ENCODE results near the gene STK16.
"Not testable (repeated sequence)": the region's sequence is repeated elsewhere in the genome, so short reads cannot be mapped to it uniquely, and the experiment has no call there.

The STK16 gene

DNA sequence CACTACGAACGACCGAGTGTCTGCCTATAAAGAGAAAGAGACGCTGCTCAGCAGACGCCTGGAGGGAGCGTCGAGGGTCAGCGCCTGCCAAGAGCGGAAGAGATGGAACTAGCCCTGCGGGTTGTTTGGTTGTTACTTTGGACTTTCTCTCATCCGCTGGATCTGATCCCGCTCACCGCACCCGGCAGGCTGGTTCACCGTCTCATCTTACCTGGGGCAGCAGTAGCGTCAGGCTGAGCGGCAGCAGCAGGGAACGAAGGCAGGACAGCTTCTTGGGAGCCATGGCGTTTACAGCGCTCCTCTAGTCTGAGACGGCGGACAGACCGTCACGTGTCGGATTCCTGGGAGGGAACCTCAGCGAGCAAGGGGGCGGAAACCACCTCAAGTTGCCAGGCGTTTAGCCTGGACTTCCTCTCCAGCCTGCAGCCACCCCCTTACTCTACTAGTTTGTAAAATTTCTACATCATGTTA is 2.0 kb upstream of the STK16 start:
- no peak for DNase-seq

DNA sequence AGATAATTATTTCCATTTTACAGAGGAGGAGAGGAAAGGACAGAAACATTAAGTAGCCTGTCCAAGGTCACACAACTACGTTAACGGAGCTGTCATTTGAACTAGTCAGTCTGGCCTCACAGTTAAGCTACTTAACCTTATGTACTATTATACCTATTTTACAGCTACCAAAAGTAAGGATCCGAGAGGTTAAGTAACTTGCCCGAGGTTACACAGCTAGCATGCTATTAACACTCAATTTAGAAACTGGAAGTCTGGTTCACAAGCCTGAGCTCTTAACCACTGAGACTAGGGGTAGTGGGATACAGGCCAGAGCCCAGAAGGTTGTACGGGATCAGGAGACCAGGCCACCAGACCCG is 511 bp upstream of the STK16 start:
- DNase-seq, result no peak

- DNase-seq, result no peak
Observed at GRCh38 chr2:219245899-219246230, 586 bp downstream of the STK16 start.

- DNase-seq, result no peak
Observed at GRCh38 chr2:219246559-219246958, 1.3 kb downstream of the STK16 start.

- DNase-seq, result no peak
Observed at GRCh38 chr2:219247678-219248642, 2.7 kb downstream of the STK16 start.

DNA sequence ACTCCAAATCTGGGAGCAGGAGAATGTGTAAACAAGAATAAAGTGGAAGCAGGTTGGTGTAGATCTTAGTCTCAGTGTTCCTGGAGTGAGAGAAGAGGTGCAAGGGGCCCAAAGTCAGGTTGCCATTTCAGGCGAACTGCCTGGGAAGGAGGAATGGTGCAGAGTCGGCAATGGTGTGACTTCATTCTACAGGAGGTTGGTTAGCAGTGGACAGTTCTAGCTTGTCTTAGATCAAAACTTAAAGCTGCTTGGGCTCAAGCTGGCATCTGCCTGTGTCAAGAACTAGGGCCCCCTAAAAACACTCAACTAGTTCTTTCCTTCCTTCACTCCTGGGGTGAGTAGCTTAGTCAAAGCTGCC is 3.5 kb downstream of the STK16 start:
- DNase-seq, result no peak

GRCh38 chr2:219249203-219249980 is 4.1 kb downstream of the STK16 start:
- DNase-seq, result peak in 50 of 56 donors; percentile 14 to 76 (median 44)

DNA sequence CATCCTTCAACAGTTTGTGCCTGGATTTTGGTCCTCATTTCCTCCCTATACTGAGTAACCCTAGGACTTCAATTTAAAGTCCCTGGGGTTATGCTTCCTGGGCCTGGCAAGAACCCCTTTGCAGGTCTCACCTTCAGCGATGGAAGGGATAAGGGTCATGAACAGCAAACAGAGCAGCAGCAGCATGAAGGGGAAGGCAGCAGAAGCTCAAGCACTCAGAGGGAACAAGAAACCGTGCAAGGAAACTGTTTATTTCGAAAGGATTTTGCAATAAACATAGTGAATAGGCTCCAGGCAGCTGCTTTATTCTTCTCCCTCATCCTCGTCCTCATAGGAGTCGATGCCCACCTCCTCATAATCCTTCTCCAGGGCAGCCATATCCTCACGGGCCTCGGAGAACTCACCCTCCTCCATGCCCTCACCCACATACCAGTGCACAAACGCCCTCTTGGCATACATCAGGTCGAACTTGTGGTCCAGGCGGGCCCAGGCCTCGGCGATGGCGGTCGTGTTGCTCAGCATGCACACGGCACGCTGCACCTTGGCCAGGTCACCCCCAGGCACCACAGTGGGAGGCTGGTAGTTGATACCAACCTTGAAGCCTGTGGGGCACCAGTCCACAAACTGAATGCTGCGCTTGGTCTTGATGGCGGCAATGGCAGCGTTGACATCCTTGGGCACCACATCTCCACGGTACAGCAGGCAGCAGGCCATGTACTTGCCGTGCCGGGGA is 4.9 kb downstream of the STK16 start:
- DNase-seq, result no peak

GRCh38 chr2:219251656-219252055 is 6.4 kb downstream of the STK16 start:
- DNase-seq, result no peak

- no peak for DNase-seq
Observed at GRCh38 chr2:219252084-219252483, 6.8 kb downstream of the STK16 start.

GRCh38 chr2:219252570-219252899 is 7.3 kb downstream of the STK16 start:
- peak in 10 of 56 donors; percentile 9 to 61 (median 17) for DNase-seq

DNA sequence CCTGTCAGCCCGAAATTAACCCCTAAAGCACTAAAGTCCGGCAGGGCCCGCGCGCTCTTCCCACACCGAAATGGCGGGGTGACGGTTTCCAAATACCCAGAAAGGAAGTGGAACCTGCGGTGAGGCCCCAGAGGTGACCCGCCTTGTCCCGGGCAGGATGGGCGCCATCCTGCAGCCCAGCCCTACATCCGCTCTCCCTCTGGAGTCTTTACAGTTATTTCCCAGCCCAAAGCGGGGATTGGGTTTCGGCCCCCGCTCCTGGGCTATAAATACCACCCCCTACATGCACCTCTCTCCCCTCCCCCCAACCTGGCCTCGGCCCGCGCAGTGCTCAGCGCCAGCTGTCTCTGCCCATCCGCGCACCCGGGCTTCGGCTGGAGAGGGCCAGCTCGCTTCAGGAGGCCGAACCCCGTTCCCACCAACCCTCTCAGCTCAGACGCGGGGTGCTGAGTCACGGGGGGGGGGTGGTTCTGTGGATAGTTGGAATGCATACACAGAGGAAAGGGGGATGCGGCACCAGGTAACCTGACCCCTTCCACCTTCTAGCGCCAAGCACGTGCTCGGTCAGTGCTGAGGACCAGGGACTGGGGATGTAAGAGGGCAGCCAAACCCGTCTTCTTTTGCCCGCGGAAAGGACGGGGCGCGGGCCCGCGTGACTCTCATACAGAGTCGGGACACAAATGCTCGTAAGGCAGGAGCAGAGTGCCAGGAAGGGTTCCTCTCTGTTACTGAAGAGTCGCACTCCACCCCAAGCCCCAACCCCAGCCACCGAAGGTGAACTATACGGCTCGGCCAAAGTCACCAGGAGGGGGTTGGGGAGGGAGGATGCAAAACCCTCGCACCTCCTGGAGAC is 7.8 kb downstream of the STK16 start, which contains the start of gene TUBA4B:
Gene TUBA4B, plus strand, starts transcription at position 344 of the 853 bp plus-strand sequence. Its CDS starts 165 bp downstream, at position 509.
- DNase-seq, result peak in 21 of 56 donors; percentile 20 to 61 (median 32)

GRCh38 chr2:219253753-219254589 is 8.7 kb downstream of the STK16 start, which contains the start of gene TUBA4A:
TSS of gene TUBA4A (minus strand) at chr2:219253918. CDS start at chr2:219253858, 60 bp downstream.
- DNase-seq, result peak; percentile 17 to 89 (median 70)

DNA sequence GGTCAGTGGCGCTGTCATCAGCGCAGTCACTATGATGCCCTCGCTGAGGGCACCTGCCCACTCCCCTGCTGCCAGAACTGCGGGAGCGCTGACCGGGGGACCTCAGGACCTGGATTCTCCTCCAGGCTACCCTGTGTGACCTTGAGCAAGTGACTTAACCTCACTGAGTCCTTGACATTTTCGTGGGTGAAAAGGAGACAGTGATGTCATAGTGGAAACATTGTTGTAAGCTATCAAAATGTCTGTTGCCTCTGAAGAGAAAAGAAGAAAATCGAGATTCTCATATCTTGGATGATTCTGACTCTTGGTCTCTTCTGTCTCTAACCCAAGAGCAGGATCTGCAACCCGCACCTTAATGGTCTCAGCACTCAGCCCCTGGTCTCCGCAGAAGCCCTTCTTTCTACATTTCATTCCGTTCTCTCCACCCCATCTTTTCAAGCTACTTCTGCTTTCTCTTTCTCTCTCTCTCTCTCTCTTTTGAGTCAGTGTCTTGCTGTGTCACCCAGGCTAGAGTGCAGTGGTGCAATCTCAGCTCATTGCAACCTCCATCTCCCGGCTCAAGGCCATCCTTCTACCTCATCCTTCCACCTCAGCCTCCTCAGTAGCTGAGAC is 9.4 kb downstream of the STK16 start:
- DNase-seq, result no peak

GRCh38 chr2:219258942-219259341 is 13.7 kb downstream of the STK16 start:
- DNase-seq, result not testable (repeated sequence)

DNA sequence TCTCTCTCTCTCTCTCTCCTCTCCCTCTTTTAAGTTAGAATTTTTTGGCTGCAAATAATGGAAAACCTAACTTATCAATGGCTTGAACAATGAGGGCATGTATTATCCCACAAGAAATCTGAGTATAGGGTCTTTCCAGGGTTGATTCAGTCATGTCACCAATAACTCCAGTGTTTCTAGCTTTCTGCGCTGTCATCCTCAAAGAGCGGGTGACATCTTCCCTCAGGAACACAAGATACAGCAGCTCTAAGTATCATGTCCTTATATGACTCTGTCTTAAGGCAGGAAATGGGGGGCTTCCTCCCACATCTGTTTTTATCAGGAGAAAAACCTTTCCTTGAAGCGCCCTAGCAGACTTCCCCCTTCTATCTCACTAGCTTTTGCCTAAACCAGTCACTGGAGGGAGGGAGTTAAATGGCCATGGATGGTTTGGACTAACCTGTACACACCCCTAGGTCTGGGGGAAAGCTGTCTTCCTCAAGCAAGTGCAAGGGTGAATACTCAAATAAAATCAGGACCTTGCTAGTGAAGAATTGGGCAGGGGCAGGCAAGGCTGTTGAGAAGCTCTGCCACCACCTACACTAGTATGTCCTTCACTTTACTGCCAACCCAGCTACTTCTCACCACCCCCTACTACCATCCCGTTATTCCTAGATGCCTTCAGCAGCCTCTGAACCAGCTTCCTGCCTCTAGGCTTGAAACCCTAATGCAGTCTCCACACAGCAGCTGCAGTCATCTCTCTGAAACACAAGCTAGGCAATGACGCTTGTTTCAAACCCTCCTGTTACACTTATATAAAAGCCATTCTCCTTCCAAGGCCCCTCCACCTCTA is 16.0 kb downstream of the STK16 start:
- DNase-seq, result no peak

DNA sequence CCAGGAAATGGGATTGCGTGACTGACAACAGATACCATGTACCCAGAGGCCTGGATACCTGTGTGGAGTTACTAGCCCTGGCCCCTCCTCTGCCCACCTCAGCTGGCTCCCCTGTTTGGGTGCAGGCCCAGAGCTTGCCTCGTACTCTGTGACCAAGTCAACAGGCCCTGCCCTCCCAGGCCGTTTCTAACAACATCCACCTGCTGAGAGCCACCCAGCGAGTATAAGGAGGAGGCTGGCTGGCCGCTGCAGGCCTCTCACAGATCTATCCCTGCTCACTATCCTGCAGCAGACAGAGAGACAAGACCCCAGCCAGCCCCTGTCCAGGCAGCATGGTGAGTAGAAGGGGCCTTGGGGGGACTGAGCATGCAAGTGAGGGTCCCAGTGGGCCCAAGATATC is 21.0 kb downstream of the STK16 start:
- DNase-seq, result no peak

GRCh38 chr2:219266886-219267285 is 21.6 kb downstream of the STK16 start:
- no peak for DNase-seq

Data from nucleus accumbens (tissue), 56 donors.